GM12878 (cell line): ENCODE results near the gene LHX2. TPM values are rescaled to one million over a fixed set of nuclear protein-coding genes. Genes with fewer than 3 reads are reported as not detected.

Source experiments
- ATAC-seq: fragments of 200-7000 bp; cut with Tn5 transposase; 3 replicates; pipeline ENCODE4 v1.9.1; 2020; ENCODE audit warnings: mild to moderate bottlenecking, moderate library complexity
- BruUV-seq: library from RNA; stranded (reverse); fragments of 400-500 nt; replicated peaks from 2 replicates; lab custom pipeline; 2021; lab: Mats Ljungman, UMichigan
- CTCF ChIA-PET: fragments of 300-600 bp; sonication (Branson Sonifier 250); formaldehyde crosslinking; extraction: SDS; loops from one replicate; lab custom pipeline; 2021; ENCODE audit warnings: inconsistent platforms; lab: Yijun Ruan, JAX
- POLR2A ChIA-PET: fragments of 350-600 bp; formaldehyde crosslinking; extraction: SDS; loops from one replicate; lab custom pipeline; 2021; ENCODE audit warnings: inconsistent platforms; lab: Charles Lee
- RAD21 ChIA-PET: fragments of 300-600 bp; sonication (Branson Sonifier 250); formaldehyde crosslinking; loops from one replicate; lab custom pipeline; 2023; ENCODE audit warnings: antibody characterized with exemption; ENCODE audit not compliant: unreplicated experiment; lab: Charles Lee
- SMC1A ChIA-PET: fragments of 300-600 bp; sonication (Branson Sonifier 250); formaldehyde crosslinking; loops from one replicate; lab custom pipeline; 2023; ENCODE audit not compliant: unreplicated experiment, uncharacterized antibody; lab: Charles Lee
- DNase-seq: peaks from one replicate; pipeline ENCODE4 v3.0.0-alpha.2; 2011; ENCODE audit warnings: low read depth, low spot score
- FAIRE-seq: peaks from 3 replicates; lab custom pipeline; 2011; peaks lifted over from hg19 to GRCh38; lab: Jason Lieb, UNC
- H2AFZ ChIP-seq: 2 replicates; pipeline ENCODE4 v1.6.0; 2011; ENCODE audit warnings: low read depth, low read length, control low read depth; ENCODE audit not compliant: control insufficient read depth
- H3K27ac ChIP-seq: 2 replicates; pipeline ENCODE4 v1.5.1; 2011; ENCODE audit warnings: control low read depth; ENCODE audit not compliant: control insufficient read depth, insufficient read depth
- H3K27me3 ChIP-seq, 2 experiments: replicated peaks in 1 of 2; 2 replicates each; pipeline versions ENCODE4 v1.6.0 to v1.6.1; 2011; ENCODE audit warnings: low read length in 1 of 2; ENCODE audit not compliant: control insufficient read depth in 2 of 2, insufficient read depth in 2 of 2
- H3K36me3 ChIP-seq, 2 experiments: 2 replicates each; pipeline ENCODE4 v1.5.1; 2011; ENCODE audit warnings: low read length in 1 of 2; ENCODE audit not compliant: control insufficient read depth in 2 of 2, insufficient read depth in 2 of 2
- H3K4me1 ChIP-seq: 2 replicates; pipeline ENCODE4 v1.6.1; 2011; ENCODE audit warnings: mild to moderate bottlenecking, low read length, moderate library complexity, mixed read lengths; ENCODE audit not compliant: control insufficient read depth, insufficient read depth
- H3K4me2 ChIP-seq: 2 replicates; pipeline ENCODE4 v1.6.0; 2011; ENCODE audit warnings: control low read depth; ENCODE audit not compliant: control insufficient read depth, insufficient read depth
- H3K4me3 ChIP-seq: fragments of 200-600 bp; sonication (generic); 2 replicates; pipeline ENCODE4 v1.5.1; 2016
- H3K79me2 ChIP-seq: 2 replicates; pipeline ENCODE4 v1.6.0; 2011; ENCODE audit warnings: low read length; ENCODE audit not compliant: control insufficient read depth, insufficient read depth
- H3K9ac ChIP-seq: 2 replicates; pipeline ENCODE4 v1.8.0; 2011; ENCODE audit warnings: low read length, control low read depth, mixed read lengths; ENCODE audit not compliant: control insufficient read depth, insufficient read depth
- H3K9me3 ChIP-seq: replicated peaks from 3 replicates; pipeline ENCODE4 v1.5.1; 2011; ENCODE audit warnings: mild to moderate bottlenecking, low read length; ENCODE audit not compliant: control insufficient read depth, insufficient read depth
- H4K20me1 ChIP-seq: 2 replicates; pipeline ENCODE4 v1.6.0; 2011; ENCODE audit not compliant: control insufficient read depth, insufficient read depth
- CHD1 ChIP-seq: IDR thresholded peaks from 2 replicates; pipeline ENCODE4 v1.6.1; 2012; ENCODE audit warnings: low read depth, low read length, improper control_type of control experiment
- CREM ChIP-seq: IDR thresholded peaks from 2 replicates; pipeline ENCODE4 v1.6.1; 2014; ENCODE audit warnings: antibody characterized with exemption, low read depth
- E4F1 ChIP-seq: fragments of 450-650 bp; IDR thresholded peaks from 2 replicates; pipeline ENCODE4 v1.6.1; 2018; ENCODE audit warnings: borderline replicate concordance, mild to moderate bottlenecking; ENCODE audit not compliant: partially characterized antibody
- EED ChIP-seq: sonication (generic); IDR thresholded peaks from 2 replicates; pipeline ENCODE4 v1.6.1; 2016; ENCODE audit warnings: antibody characterized with exemption, low read depth
- ELK1 ChIP-seq: IDR thresholded peaks from 2 replicates; pipeline ENCODE4 v1.6.1; 2012; ENCODE audit warnings: low read depth, low read length, improper control_type of control experiment
- MXI1 ChIP-seq: fragments of 150-350 bp; IDR thresholded peaks from 2 replicates; pipeline ENCODE4 v1.6.1; 2011; ENCODE audit warnings: low read depth, mild to moderate bottlenecking, inconsistent platforms, low read length, improper control_type of control experiment
- PBX3 ChIP-seq: IDR thresholded peaks from 2 replicates; pipeline ENCODE4 v1.6.1; 2011; ENCODE audit warnings: mild to moderate bottlenecking, low read depth, low read length, moderate library complexity; ENCODE audit not compliant: insufficient replicate concordance
- ZBTB11 ChIP-seq: fragments of 450-650 bp; formaldehyde crosslinking; IDR thresholded peaks from 2 replicates; pipeline ENCODE4 v1.5.0; 2022; ENCODE audit warnings: mild to moderate bottlenecking, missing genetic modification characterization
- ZNF217 ChIP-seq: fragments of 450-650 bp; IDR thresholded peaks from 2 replicates; pipeline ENCODE4 v1.6.1; 2017; ENCODE audit warnings: antibody characterized with exemption, mild to moderate bottlenecking
- WGBS: methylation state at CpG from one replicate; pipeline ENCODE4 v1.1.6; 2016; ENCODE audit warnings: low lambda C conversion rate; ENCODE audit not compliant: insufficient replicate concordance, insufficient coverage; ENCODE audit errors: missing lambda C conversion rate; 5-methylcytosine and 5-hydroxymethylcytosine counted together
- in situ Hi-C: fragments of 300-500 bp; cut with MboI; formaldehyde crosslinking; loops from 9 replicates; pipeline ENCODE4 v1.14.3; 2018; ENCODE audit warnings: mixed read lengths
- intact Hi-C: fragments of 100-400 bp; cut with micrococcal nuclease; formaldehyde crosslinking; loops from one replicate; pipeline ENCODE4 v1.14.2; 2022; ENCODE audit not compliant: unreplicated experiment
- polyA plus RNA-seq, 11 experiments: library from polyadenylated mRNA; depleted of rRNA in 4 of 11; unstranded in 6 of 11; stranded (reverse) in 5 of 11; fragments of >200 nt; fragmentation: Nextera tagmentation in 4 of 11; fragmentation: Illumina TruSeq in 1 of 11; extraction: Ambion mirVana in 4 of 11; extraction: Trizol in 1 of 11; gene quantifications; 1 replicate in 1 of 11; 2 replicates in 10 of 11; pipeline versions ENCODE4 v1.2.1 to v1.2.3, GENCODE V29; 2011 to 2016; ENCODE audit warnings: inconsistent platforms in 2 of 11, missing spikeins in 2 of 11, low read depth in 1 of 11
- total RNA-seq, 4 experiments: library from RNA; depleted of rRNA in 3 of 4; stranded (reverse); fragments of >200 nt in 3 of 4; fragmentation: Illumina TruSeq in 1 of 4; extraction: Trizol in 1 of 4; gene quantifications; 2 replicates each; pipeline versions ENCODE4 v1.2.1 to v1.2.3, GENCODE V29; 2013 to 2021

LHX2 gene
- total and polyA plus RNA-seq, 10 of the 15 experiments (the other 5 are each of a cell fraction or from before 2014, with no cell fraction given): 0.82 to 69.8 (median 5.3) TPM

GRCh38 chr9:124000784-124001457 is 10.6 kb upstream of the LHX2 start:
- Histone ChIP-seq H3K9ac (no peak overlapping the region; the same call in 1 of the 2 replicates), H3K4me2 (no peak overlapping the region), H3K79me2 (no peaks in the 10 kb centered on the region), H3K27me3 (peaks cover 0 to 32% of the 10 kb centered on the region in 2 experiments; a peak in 1 of 4 replicates), H4K20me1 (peaks cover 2% of the 10 kb centered on the region; the same call in 1 of the 2 replicates), H3K4me3 (peak overlapping the region; percentile 39), H3K9me3 (no peaks in the 10 kb centered on the region), H3K36me3 (no peaks in the 10 kb centered on the region), H3K4me1 (peaks cover 30% of the 10 kb centered on the region), H3K27ac (no peak overlapping the region), H2AFZ (no peak overlapping the region)
- in situ Hi-C loops (no loop called here), intact Hi-C loops (loop anchor here (5.0 kb wide), 1 partner anchor 364 kb away; no protein-coding TSS in a partner anchor)
- no peak for DNase-seq
- no peak for FAIRE-seq
- ChIA-PET RAD21 (interaction anchor here (1.0 to 6.4 kb wide), 2 partner anchors 39 to 43 kb away, joined by 3 to 52 read pairs; no protein-coding TSS in a partner anchor), CTCF (interaction anchor here (0.7 kb wide), 1 partner anchor 10 kb away, joined by 3 read pairs; the partner anchor contains the start of gene LHX2), POLR2A (interaction anchor here (0.6 to 1.2 kb wide), 2 partner anchors 8 to 10 kb away, joined by 3 to 4 read pairs; no protein-coding TSS in a partner anchor), SMC1A (interaction anchor here (0.7 to 7.6 kb wide), 6 partner anchors 10 to 60 kb away, joined by 3 to 55 read pairs (median 4); no protein-coding TSS in a partner anchor)
- WGBS: 34% methylated on average over 15 of the region's 15 CpGs
- ATAC-seq: no peak
- BruUV-seq: no TSS peak
- TF ChIP-seq CHD1: no peak
- no peak for TF ChIP-seq MXI1
- TF ChIP-seq CREM: no peak
- TF ChIP-seq E4F1: no peak
- TF ChIP-seq ZBTB11 (CRISPR knock-in tag): no peak
- no peak for TF ChIP-seq ELK1
- TF ChIP-seq EED: no peak
- TF ChIP-seq PBX3: no peak
- no peak for TF ChIP-seq ZNF217
